ENCODE measurements around the gene RPS6KA2.

GRCh38 chr6:166541876-166542579 is 85.0 kb downstream of the RPS6KA2 start:
- TF ChIP-seq EZH2 (IDR thresholded peaks at IDR 0.05; ENCODE audit: insufficient read depth, poor library complexity, severe bottlenecking) (no peak), EZH2phosphoT487 (IDR thresholded peaks at IDR 0.05; ENCODE audit: insufficient read depth, low read depth) (no peak)

Data from GM23248 (cell line).